GM18873 (cell line): Measurements from ENCODE around the gene MTHFSD.

Experiments
- ATAC-seq: cut with Tn5 transposase; IDR thresholded peaks from one replicate; pipeline ENCODE4 v1.9.1; 2021; ENCODE audit warnings: mild to moderate bottlenecking, moderate library complexity, moderate number of reproducible peaks; ENCODE audit not compliant: unreplicated experiment, low FRiP score

MTHFSD gene

GRCh38 chr16:86515413-86515776 lies 39.6 kb downstream of the MTHFSD start:
- no peak for ATAC-seq

- no peak for ATAC-seq
Observed at GRCh38 chr16:86514481-86515376, 40.3 kb downstream of the MTHFSD start.

- no peak for ATAC-seq
Observed at GRCh38 chr16:86513471-86514277, 41.4 kb downstream of the MTHFSD start.

- no peak for ATAC-seq
Observed at GRCh38 chr16:86512860-86513470, 42.1 kb downstream of the MTHFSD start.

- no peak for ATAC-seq
Observed at GRCh38 chr16:86512301-86512859, 42.7 kb downstream of the MTHFSD start.

- no peak for ATAC-seq
Observed at GRCh38 chr16:86511317-86512161, 43.5 kb downstream of the MTHFSD start.

- no peak for ATAC-seq
Observed at GRCh38 chr16:86510465-86511261, 44.4 kb downstream of the MTHFSD start, which contains the start of gene FOXF1. Gene FOXF1 (plus strand): TSS chr16:86510527. CDS start chr16:86510570, 43 bp downstream.

GRCh38 chr16:86509759-86510464 lies 45.1 kb downstream of the MTHFSD start:
- ATAC-seq = no peak

- ATAC-seq = no peak
Observed at GRCh38 chr16:86508947-86509758, 45.9 kb downstream of the MTHFSD start.

GRCh38 chr16:86508028-86508946 lies 46.7 kb downstream of the MTHFSD start:
- no peak for ATAC-seq

- no peak for ATAC-seq
Observed at GRCh38 chr16:86507173-86508027, 47.6 kb downstream of the MTHFSD start.

- no peak for ATAC-seq
Observed at GRCh38 chr16:86505899-86506864, 48.9 kb downstream of the MTHFSD start.

GRCh38 chr16:86505185-86505898 lies 49.7 kb downstream of the MTHFSD start:
- no peak for ATAC-seq
